ENCODE data around the gene FOXP1.

DNA sequence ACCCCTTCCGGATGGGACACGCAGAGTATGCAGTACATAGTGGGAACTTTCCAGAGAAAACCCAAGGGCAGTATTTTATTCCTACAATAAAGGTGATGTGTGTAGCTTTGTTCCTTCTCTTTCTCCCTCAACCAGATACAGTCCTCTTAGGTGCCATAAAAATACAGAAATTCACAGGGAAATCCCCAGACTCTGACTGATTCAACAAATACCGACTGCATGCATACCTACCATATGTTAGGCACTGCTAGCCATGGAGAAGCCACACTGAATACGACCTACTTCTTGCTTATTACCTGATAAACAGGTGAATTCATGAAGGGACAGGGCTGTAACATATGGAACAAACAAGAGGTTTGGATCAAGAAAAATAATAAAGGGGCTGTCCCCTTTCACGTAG is 228.5 kb downstream of the FOXP1 start:
- TF ChIP-seq POLR2A (IDR thresholded peaks at IDR 0.05) (no peak), CTCF (IDR thresholded peaks at IDR 0.05) (no peak)
